Fibroblast of peridontal ligament (primary cell): Measurements from ENCODE around the gene ZBTB17.
A peak's percentile ranks its signal among the peaks of the same experiment; 100 is the strongest.
"Not testable (repeated sequence)": the region's sequence is repeated elsewhere in the genome, so short reads cannot be mapped to it uniquely, and the experiment has no call there.

ENCODE experiments used
- DNase-seq: peaks from one replicate; pipeline ENCODE4 v3.0.0-alpha.2; 2010; ENCODE audit errors: extremely low read depth

ZBTB17 gene

GRCh38 chr1:16011936-16012589 is 36.2 kb upstream of the ZBTB17 start:
- no peak for DNase-seq

- no peak for DNase-seq
These were observed 34.9 kb upstream of the ZBTB17 start for GRCh38 chr1:16010837-16011236.

GRCh38 chr1:16009678-16010077 is 33.8 kb upstream of the ZBTB17 start:
- no peak for DNase-seq

GRCh38 chr1:16009030-16009460 is 33.1 kb upstream of the ZBTB17 start:
- peak; percentile 72 for DNase-seq

GRCh38 chr1:16007671-16008341 is 31.9 kb upstream of the ZBTB17 start:
- no peak for DNase-seq

- DNase-seq = no peak
These were observed 30.9 kb upstream of the ZBTB17 start for GRCh38 chr1:16006552-16007485.

GRCh38 chr1:16006010-16006409 is 30.1 kb upstream of the ZBTB17 start:
- DNase-seq = no peak

- no peak for DNase-seq
These were observed 29.7 kb upstream of the ZBTB17 start for GRCh38 chr1:16005597-16005996.

- DNase-seq = not testable (repeated sequence)
These were observed 25.4 kb upstream of the ZBTB17 start for GRCh38 chr1:16001274-16001673.

GRCh38 chr1:15998929-15999328 is 23.0 kb upstream of the ZBTB17 start:
- no peak for DNase-seq

GRCh38 chr1:15997637-15998280 is 21.9 kb upstream of the ZBTB17 start:
- no peak for DNase-seq

- no peak for DNase-seq
These were observed 21.2 kb upstream of the ZBTB17 start for GRCh38 chr1:15997076-15997585.

- peak; percentile 61 for DNase-seq
These were observed 18.9 kb upstream of the ZBTB17 start for GRCh38 chr1:15994590-15995351.

- DNase-seq = no peak
These were observed 18.2 kb upstream of the ZBTB17 start for GRCh38 chr1:15994081-15994480.

- no peak for DNase-seq
These were observed 17.8 kb upstream of the ZBTB17 start for GRCh38 chr1:15993666-15994065.

GRCh38 chr1:15992582-15993500 is 16.9 kb upstream of the ZBTB17 start:
- no peak for DNase-seq

GRCh38 chr1:15992187-15992553 is 16.3 kb upstream of the ZBTB17 start:
- no peak for DNase-seq

GRCh38 chr1:15991427-15992186 is 15.7 kb upstream of the ZBTB17 start:
- no peak for DNase-seq

- DNase-seq = no peak
These were observed 13.9 kb upstream of the ZBTB17 start for GRCh38 chr1:15989776-15990175.
